K562 (cell line): ENCODE data around the gene ETV2.

Experiments
- NFE2 ChIP-seq: IDR thresholded peaks from 2 replicates; pipeline ENCODE4 v1.6.1; 2014; ENCODE audit warnings: antibody characterized with exemption, low read depth
- POLR2A ChIP-seq: fragments of 450-650 bp; conservative IDR thresholded peaks from 2 replicates; pipeline ENCODE4 v1.6.1; 2016

DNA sequence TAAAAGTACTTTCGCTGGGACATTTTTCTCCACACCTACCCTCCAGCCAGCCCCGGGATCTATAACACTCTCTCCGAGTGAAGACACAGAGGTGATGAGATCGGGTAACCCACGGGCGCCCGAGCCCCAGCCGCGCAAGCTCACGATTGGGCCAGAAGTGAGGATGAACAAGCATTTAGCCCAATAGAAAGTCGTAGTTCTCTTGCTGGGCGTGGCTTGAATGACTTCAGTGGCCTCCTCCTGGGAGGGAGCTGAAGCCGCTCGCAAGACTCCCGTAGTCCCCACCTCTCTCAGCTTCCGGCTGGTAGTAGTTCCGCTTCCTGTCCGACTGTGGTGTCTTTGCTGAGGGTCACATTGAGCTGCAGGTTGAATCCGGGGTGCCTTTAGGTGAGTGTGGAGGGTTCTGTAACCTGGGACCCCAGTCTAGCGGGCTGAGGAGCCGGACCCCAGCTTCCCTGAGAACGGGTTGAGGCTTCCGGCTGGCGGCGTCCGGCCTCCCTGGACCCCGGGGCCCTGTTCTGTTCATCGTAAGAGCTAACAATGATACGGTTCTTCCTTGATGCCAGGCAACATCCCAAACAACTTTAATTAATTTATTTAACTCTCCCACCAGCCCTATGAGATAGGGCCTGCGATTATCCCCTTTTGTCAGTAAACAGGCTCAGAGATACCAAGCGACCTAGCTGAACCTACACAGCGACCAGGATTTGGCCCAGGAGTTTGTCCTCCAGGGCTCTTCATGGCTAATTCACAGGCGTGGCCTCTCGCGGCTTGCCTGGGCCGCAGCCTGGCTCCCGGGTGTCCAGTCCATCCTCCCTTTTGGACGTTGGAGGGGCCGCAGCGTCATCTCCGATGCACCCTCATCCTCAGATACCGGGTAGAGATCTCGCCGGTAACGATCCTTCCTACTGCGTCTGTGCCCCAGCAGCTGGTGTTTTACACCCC lies 6.7 kb downstream of the ETV2 start, which contains the start of gene COX6B1:
- peak; percentile 46; the same call in 1 of the 2 replicates for TF ChIP-seq NFE2
- peak; percentile 95 for TF ChIP-seq POLR2A
